ENCODE measurements around the gene PODXL.
"Not testable (repeated sequence)": the region's sequence is repeated elsewhere in the genome, so short reads cannot be mapped to it uniquely, and the experiment has no call there.

PODXL gene

DNA sequence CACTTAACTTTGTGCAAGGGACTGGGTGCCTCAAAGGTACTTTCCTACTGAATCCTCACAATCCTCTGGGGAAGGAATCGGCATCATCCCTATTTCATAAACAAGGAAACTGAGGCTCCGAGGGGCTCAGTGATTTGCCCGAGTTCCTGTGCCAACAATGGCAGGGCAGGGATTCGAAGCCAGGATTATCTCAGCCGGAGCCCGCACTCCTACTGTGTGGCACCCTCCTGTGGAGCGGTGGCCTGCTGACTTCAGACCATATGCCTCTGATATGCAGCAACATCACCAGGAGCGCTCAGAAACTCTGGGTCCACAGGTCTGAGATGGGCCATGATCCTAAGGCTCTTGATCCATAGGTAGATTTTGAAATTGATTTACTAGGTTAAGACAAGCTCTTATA, 46.6 kb downstream of the PODXL start:
- DNase-seq (ENCODE audit: low spot score): no peak

- no peak for DNase-seq (ENCODE audit: low spot score)
These were observed 47.5 kb downstream of the PODXL start for GRCh38 chr7:131508754-131509486.

- DNase-seq (ENCODE audit: low spot score): peak; percentile 73
These were observed 48.7 kb downstream of the PODXL start for GRCh38 chr7:131507592-131508331.

DNA sequence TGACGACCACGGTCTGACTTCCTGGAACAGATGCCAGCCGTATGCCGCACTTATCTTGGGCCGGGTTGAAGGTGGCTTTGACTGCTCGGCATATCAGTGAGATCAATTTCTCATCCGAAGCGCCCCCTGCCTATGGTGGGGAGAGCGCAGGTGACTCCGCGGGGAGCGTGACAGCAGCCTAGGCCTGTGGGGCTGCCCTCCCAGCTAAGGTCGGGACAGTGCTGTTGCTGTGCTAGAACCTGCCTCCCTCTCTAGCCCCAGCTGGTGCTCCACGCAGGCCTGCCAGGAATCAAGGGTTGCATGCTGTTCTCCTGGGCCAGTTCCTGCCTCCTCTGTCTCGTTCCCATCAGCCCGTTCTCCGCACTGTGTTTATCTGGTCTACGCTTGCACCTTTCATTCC, 49.8 kb downstream of the PODXL start:
- DNase-seq (ENCODE audit: low spot score): no peak

- DNase-seq (ENCODE audit: low spot score): no peak
These were observed 50.5 kb downstream of the PODXL start for GRCh38 chr7:131505636-131506557.

DNA sequence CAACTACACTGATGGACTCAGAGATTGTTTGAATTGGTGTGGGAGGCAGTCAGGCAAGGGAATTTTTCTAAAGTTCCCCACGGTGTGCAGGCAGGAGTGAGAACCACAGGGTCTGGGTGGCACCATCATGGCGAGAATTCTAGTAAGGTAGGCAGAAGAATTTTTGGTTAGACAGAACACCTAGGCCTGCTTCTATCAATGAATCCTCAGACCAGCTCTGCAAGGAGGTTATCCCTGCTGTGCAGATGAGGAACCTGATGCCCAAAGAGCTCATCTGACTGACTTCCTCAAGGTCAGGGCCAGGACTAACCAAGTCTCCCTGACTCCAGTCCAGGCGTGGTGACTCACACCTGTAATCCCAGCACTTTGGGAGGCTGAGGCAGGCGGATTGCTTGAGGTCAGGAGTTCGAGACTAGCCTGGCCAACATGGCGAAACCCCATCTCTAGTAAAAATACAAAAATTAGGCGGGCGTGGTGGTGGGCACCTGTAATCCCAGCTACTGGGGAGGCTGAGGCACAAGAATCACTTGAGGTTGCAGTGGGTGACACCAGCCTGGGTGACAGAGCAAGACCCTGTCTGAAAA, 51.3 kb downstream of the PODXL start:
- DNase-seq (ENCODE audit: low spot score): not testable (repeated sequence)

GRCh38 chr7:131504157-131504899, 52.1 kb downstream of the PODXL start:
- DNase-seq (ENCODE audit: low spot score): no peak

DNA sequence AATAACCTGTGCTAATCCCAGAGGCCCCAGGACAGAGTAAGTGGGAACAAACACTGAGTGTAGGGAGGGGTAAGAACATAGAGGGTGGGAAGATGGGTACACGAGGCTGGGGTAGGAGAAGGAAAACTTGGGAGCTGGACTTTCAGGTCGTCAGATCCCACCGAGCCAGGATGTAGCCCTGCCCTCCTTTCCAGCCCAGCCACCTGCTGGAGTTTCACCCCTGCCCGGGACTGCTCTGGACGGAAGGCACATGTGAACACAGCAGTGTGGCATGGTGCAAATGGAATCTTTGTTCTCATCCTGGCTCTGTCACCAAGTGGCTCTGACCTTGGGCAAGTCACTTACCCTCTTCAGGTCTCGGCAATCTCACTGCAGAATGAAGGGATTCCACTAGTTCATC, 52.8 kb downstream of the PODXL start:
- no peak for DNase-seq (ENCODE audit: low spot score)

DNA sequence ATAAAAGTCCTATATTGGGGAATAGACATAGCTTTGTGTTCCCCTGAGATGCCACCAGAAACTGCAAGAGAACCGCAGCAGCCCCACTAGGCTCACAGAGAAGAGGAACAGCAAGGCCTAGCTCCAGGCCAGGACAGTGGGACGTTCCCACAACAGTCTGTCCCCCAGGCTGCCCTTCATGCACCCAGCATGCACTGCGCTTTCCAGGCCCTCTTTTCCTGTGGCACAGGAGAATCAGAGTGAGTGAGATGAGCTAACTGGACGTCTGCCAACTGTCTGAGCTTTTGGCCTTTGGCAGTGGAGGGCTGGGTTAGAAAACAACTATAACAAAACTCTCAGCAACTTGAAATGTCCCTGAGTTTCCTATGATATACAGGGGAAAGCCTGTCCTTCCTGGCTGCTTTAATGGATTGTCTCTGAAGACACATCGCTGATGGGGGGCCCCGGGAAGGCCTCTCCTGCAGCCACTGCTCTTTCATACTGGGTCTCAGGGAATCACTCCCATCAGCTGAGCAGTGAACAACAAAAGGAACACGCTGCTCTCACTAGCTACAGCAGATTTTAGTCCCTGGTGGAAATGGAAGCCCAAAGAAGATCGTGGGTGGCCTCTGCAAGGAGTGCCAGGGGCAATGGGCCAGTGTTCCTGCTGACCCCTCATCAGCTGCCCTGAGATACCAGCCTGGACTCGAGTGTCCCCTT, 53.5 kb downstream of the PODXL start:
- DNase-seq (ENCODE audit: low spot score): no peak

GRCh38 chr7:131501930-131502685, 54.3 kb downstream of the PODXL start:
- no peak for DNase-seq (ENCODE audit: low spot score)

GRCh38 chr7:131501422-131501821, 55.0 kb downstream of the PODXL start:
- peak; percentile 52 for DNase-seq (ENCODE audit: low spot score)

GRCh38 chr7:131500357-131500756, 56.1 kb downstream of the PODXL start:
- no peak for DNase-seq (ENCODE audit: low spot score)

DNA sequence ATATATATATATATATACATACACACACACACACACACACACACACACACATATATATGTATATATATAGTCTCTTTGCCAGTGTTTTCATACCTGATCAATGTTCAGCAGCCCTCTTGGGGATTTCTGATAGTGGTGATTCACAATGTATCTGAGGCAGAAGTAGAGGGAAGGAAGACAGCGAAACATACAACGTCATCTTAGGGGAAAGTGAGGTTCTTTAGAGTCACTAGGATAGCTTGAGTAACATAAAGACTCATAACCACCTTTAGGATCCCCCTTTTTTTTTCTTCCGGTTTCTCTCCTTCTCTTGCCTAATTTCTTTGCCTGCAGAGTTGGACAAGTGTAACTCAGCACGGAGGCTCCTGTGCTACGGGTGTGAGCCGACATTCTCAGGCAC, 56.6 kb downstream of the PODXL start:
- DNase-seq (ENCODE audit: low spot score): no peak

GRCh38 chr7:131498237-131498885, 58.1 kb downstream of the PODXL start:
- DNase-seq (ENCODE audit: low spot score): no peak

DNA sequence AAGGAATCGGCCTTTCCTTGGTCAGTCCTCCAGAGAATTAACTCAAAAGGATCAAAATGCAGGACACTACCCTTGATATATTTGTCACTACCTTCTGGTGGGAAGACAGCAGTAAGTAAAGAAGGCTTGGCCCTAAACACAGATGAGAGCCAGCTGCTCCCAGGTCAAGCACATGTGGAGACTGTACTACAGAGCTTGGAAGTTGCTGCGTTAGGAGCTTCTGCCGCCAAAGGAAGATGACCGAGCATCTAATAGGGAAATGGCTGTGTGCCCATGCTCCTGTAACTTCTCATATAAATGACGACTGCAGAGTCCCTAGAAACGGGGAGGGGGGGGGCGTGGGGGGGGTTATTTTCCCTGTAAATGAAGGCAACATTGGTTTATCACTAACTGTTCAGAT, 59.0 kb downstream of the PODXL start:
- no peak for DNase-seq (ENCODE audit: low spot score)

DNA sequence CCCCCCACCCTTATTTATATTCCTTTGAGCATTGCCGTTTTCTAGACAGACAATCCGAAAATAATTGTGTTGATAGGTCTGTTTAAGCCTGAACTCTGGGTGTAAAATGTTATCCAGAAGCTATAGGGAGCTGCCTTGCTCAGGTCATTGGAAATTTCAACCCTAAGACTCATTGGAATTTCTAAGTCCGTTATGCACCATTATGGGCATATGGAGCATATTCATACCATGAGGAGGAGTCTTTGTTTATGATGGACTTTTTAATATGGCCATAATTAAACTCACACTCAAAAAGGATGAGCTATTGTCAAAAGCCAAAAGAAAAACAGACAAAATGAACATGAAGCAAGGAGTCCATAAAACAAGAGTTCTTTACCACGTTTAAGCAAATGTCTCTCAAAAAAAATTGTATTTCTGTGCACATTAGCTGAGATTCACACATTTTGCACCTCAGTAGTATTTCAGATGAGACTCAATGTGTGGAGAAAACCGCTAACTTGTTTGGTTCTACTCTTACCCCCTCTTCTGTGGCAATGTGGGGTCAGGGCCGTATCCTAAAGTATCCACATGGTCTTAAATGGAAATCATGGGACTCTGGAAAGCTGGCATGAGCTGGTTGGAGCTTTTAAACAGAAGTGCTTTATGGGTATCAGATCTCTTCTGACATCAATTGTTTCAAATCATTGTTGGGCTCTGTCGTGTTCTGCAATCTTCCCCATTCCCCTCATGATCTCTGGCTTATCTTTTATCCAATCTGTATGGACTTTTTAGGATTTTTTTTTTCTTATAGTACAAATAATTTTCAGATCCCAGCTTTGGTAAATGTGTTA, 60.5 kb downstream of the PODXL start:
- no peak for DNase-seq (ENCODE audit: low spot score)

GRCh38 chr7:131494182-131494581, 62.2 kb downstream of the PODXL start:
- no peak for DNase-seq (ENCODE audit: low spot score)

- DNase-seq (ENCODE audit: low spot score): no peak
These were observed 62.8 kb downstream of the PODXL start for GRCh38 chr7:131493581-131493980.

DNA sequence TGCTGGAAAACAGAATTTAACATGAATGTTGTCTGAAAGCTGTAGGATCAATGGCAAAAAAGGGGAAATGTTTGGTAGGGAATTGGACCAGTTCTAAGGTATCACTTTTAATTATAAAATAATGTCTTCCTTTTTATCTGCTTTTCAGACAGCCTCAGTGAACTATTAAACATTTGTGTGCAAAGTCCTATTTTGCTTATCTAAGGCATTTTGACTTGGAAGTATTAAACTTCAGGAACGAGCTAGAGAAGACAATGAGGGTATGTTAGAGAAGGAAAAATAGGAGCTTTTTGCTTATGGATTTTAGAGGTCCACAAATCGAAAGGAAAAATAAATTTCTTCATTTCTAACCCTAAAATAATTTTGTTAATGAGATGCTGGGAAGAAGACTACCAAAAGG, 63.3 kb downstream of the PODXL start:
- DNase-seq (ENCODE audit: low spot score): no peak

Measured in CD4-positive, alpha-beta T cell treated with Interleukin-6 at 100 ng/mL for 8 hours (primary cell).